HL-60 (cell line): Measurements from ENCODE around the gene TYROBP.

ENCODE experiments used
- GABPA ChIP-seq: IDR thresholded peaks from 2 replicates; pipeline ENCODE4 v1.6.1; 2012; ENCODE audit warnings: low read depth
- POLR2AphosphoS5 ChIP-seq: IDR thresholded peaks from 2 replicates; pipeline ENCODE4 v1.6.1; 2012; ENCODE audit warnings: low read depth
- TF ChIP-seq, protein P1 (sequence below): IDR thresholded peaks from 2 replicates; pipeline ENCODE4 v1.6.1; 2012; ENCODE audit warnings: low read depth; ENCODE audit not compliant: insufficient replicate concordance

DNA sequence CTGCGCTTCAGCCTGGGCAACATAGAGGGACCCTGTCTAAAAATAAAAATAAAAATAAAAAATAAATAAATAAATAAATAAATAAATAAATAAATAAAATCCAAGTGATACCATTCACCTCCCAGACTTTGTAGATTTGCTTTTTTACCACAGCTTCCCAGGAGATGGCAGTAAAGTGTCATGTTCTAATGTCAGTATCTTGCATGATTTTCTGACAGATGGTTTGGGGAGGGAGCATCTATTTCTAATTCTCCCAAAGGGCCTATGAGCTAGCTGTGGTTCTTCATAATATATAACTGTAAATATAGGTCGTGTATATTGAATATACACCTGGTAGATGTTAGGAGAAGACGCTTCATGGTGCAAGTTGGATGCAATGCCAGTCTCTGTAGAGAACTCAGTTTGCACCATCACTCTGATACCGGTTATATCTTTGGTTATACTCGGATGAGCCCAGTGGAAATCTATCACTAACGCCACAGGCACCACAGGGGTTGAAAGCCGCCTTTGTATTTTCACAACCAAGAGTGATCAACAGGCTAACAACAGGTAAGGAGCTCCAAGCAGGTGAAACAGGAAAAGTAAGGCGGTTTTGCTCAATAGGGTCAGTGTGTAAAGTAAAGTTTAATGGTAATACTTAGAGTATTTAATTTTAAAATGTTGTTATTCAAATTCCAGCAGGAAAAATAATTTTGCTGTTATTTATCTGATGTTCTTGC lies 25.8 kb downstream of the TYROBP start:
- TF ChIP-seq, protein P1, sequence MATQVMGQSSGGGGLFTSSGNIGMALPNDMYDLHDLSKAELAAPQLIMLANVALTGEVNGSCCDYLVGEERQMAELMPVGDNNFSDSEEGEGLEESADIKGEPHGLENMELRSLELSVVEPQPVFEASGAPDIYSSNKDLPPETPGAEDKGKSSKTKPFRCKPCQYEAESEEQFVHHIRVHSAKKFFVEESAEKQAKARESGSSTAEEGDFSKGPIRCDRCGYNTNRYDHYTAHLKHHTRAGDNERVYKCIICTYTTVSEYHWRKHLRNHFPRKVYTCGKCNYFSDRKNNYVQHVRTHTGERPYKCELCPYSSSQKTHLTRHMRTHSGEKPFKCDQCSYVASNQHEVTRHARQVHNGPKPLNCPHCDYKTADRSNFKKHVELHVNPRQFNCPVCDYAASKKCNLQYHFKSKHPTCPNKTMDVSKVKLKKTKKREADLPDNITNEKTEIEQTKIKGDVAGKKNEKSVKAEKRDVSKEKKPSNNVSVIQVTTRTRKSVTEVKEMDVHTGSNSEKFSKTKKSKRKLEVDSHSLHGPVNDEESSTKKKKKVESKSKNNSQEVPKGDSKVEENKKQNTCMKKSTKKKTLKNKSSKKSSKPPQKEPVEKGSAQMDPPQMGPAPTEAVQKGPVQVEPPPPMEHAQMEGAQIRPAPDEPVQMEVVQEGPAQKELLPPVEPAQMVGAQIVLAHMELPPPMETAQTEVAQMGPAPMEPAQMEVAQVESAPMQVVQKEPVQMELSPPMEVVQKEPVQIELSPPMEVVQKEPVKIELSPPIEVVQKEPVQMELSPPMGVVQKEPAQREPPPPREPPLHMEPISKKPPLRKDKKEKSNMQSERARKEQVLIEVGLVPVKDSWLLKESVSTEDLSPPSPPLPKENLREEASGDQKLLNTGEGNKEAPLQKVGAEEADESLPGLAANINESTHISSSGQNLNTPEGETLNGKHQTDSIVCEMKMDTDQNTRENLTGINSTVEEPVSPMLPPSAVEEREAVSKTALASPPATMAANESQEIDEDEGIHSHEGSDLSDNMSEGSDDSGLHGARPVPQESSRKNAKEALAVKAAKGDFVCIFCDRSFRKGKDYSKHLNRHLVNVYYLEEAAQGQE, result no peak
- TF ChIP-seq POLR2AphosphoS5 (no peak), GABPA (no peak)
